SKM-1 (cell line): ENCODE results near the gene COQ3.

ENCODE experiments used
- DNase-seq: peaks from one replicate; lab custom pipeline; 2025; ENCODE audit not compliant: unreplicated experiment; lab: John Stamatoyannopoulos, UW

COQ3 gene

DNA sequence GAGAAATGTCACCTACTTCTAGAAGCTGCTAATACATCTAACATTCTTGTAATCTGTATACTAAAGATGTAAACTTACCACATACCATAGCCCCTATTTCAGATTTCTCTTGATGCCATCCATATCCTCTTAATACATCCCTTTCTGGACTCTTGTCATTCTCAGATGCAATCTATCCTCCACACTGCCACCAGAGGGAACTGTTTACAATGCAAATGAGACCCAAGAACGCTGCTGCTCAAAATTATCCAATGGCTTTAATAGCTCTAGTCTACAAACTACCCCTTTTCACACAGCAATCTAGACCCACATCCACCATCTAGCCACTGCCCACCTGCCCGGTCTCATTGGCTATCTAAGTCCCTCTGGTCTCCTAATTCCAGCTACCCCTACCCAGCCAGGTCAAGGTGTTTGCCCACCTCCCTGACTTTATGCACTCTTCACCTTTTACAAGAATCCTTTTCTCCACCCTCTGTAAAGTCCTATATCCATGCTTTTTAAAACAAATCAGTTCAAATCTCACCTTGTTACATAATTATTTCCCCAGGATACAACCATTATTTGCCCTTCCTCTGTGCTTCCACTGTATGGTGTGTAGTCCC lies 59.4 kb downstream of the COQ3 start:
- DNase-seq: peak; percentile 28

- no peak for DNase-seq
Measured at GRCh38 chr6:99333068-99333467, 60.9 kb downstream of the COQ3 start.

- DNase-seq: no peak
Measured at GRCh38 chr6:99331531-99331930, 62.5 kb downstream of the COQ3 start.

GRCh38 chr6:99330159-99330558 lies 63.8 kb downstream of the COQ3 start:
- DNase-seq: peak; percentile 49

GRCh38 chr6:99324996-99325395 lies 69.0 kb downstream of the COQ3 start:
- no peak for DNase-seq
